ENCODE data around the gene ADARB2. TPM values are rescaled to one million over a fixed set of nuclear protein-coding genes. Genes with fewer than 3 reads are reported as not detected.

The ADARB2 gene
- polyA plus RNA-seq, 1 of the 3 experiments (the other 2 are of a cell fraction) = not detected

GRCh38 chr10:1268831-1269230 lies 468.5 kb downstream of the ADARB2 start:
- Histone ChIP-seq H3K79me2 (ENCODE audit: insufficient read depth) (no peaks in the 10 kb centered on the region), H4K20me1 (ENCODE audit: insufficient read depth) (no peaks in the 10 kb centered on the region), H3K4me2 (no peak overlapping the region), H3K36me3 (replicated peaks in 1 of 2; ENCODE audit: control insufficient read depth in 1 of 2, insufficient read depth in 2 of 2, low read length in 1 of 2) (no peaks in the 10 kb centered on the region), H3F3A (replicated peaks; ENCODE audit: insufficient read depth) (no peaks in the 10 kb centered on the region), H2AFZ (ENCODE audit: low read depth) (no peak overlapping the region), H3K9me2 (no peaks in the 10 kb centered on the region), H3K27ac (ENCODE audit: low read depth in 2 of 2, low read length in 1 of 2) (no peak overlapping the region), H3K9ac (no peak overlapping the region), H3K27me3 (ENCODE audit: insufficient read depth) (no peaks in the 10 kb centered on the region), H3K4me1 (ENCODE audit: control insufficient read depth in 1 of 2, insufficient read depth in 2 of 2, low read depth in 1 of 2, low read length in 1 of 2) (peaks cover 0 to 51% of the 10 kb centered on the region in 2 experiments; a peak in 2 of 4 replicates), H3K9me3 (no peaks in the 10 kb centered on the region), H3K4me3 (ENCODE audit: low read depth in 2 of 2, low read length in 1 of 2) (no peak overlapping the region)
- TF ChIP-seq NFIC (IDR thresholded peaks at IDR 0.05; ENCODE audit: borderline replicate concordance) (no peak), MAX (IDR thresholded peaks at IDR 0.05; ENCODE audit: low read depth) (no peak), MEF2A (IDR thresholded peaks at IDR 0.05; ENCODE audit: borderline replicate concordance, low read depth) (no peak), YY1 (IDR thresholded peaks at IDR 0.05; ENCODE audit: low read depth) (no peak), GATA2 (CRISPR knock-in tag; IDR thresholded peaks at IDR 0.05) (no peak), SIN3A (IDR thresholded peaks at IDR 0.05; ENCODE audit: borderline replicate concordance, low read depth, low read length) (no peak), TCF12 (IDR thresholded peaks at IDR 0.05) (no peak), REST (IDR thresholded peaks at IDR 0.05; ENCODE audit: low read depth, low read length) (no peak), PBX3 (IDR thresholded peaks at IDR 0.05) (no peak), USF2 (IDR thresholded peaks at IDR 0.05; ENCODE audit: borderline replicate concordance, low read depth, low read length) (no peak), RAD21 (IDR thresholded peaks at IDR 0.05; ENCODE audit: low read length) (no peak), USF1 (IDR thresholded peaks at IDR 0.05; ENCODE audit: borderline replicate concordance, low read depth) (no peak), EZH2phosphoT487 (IDR thresholded peaks at IDR 0.05; ENCODE audit: borderline replicate concordance, low read depth) (no peak), TAF1 (IDR thresholded peaks at IDR 0.05; ENCODE audit: borderline replicate concordance, low read depth, low read length) (no peak), EP300 (IDR thresholded peaks at IDR 0.05; ENCODE audit: borderline replicate concordance in 1 of 2, low read depth in 1 of 2, low read length in 1 of 2) (no peak), FOXM1 (IDR thresholded peaks at IDR 0.05; ENCODE audit: low read depth) (no peak), RCOR1 (IDR thresholded peaks at IDR 0.05; ENCODE audit: low read length) (no peak), SMC3 (IDR thresholded peaks at IDR 0.05; ENCODE audit: low read depth, low read length) (no peak), ELF1 (IDR thresholded peaks at IDR 0.05) (no peak), GABPA (IDR thresholded peaks at IDR 0.05; ENCODE audit: low read depth) (no peak)
- ChIA-PET CTCF (interaction anchor here (1.3 kb wide), 1 partner anchor 159 kb away, joined by 3 read pairs; no protein-coding TSS in a partner anchor), POLR2A (no interaction called here)
- no peak for DNase-seq
- WGBS (ENCODE audit: low lambda C conversion rate) = 9% methylated on average over 1 of the region's 1 CpG
